AG10803 (cell line): ENCODE results near the gene METTL2B.
"Not testable (repeated sequence)": the region's sequence is repeated elsewhere in the genome, so short reads cannot be mapped to it uniquely, and the experiment has no call there.

Source experiments
- DNase-seq: peaks from one replicate; pipeline ENCODE4 v3.0.0; 2010; ENCODE audit warnings: low read depth
- H3K4me3 ChIP-seq: 2 replicates; pipeline ENCODE4 v1.5.1; 2011; ENCODE audit warnings: mild to moderate bottlenecking, low read length, control low read depth
- TF ChIP-seq, protein P1 (sequence below): conservative IDR thresholded peaks from 2 replicates; pipeline ENCODE4 v1.5.1; 2011; ENCODE audit warnings: mild to moderate bottlenecking, low read length, control low read depth, inconsistent platforms

The METTL2B gene

DNA sequence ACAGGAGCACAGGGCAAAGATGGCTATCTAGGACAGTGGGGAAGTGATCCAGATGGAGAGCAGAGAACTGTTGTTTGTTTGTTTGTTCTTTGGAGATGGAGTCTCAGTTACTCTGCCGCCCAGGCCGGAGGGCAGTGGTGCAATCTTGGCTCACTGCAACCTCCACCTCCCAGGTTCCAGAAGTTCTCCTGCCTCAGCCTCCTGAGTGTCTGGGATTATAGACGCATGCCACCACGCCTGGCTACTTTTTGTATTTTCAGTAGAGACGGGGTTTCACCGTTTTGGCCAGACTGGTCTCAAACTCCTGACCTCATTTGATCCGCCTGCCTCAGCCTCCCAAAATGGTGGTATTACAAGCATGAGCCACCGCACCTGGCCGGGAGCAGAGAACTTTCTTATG is 20.9 kb downstream of the METTL2B start:
- DNase-seq, result no peak
- H3K4me3 ChIP-seq, result no peak overlapping the region
- TF ChIP-seq, protein P1, sequence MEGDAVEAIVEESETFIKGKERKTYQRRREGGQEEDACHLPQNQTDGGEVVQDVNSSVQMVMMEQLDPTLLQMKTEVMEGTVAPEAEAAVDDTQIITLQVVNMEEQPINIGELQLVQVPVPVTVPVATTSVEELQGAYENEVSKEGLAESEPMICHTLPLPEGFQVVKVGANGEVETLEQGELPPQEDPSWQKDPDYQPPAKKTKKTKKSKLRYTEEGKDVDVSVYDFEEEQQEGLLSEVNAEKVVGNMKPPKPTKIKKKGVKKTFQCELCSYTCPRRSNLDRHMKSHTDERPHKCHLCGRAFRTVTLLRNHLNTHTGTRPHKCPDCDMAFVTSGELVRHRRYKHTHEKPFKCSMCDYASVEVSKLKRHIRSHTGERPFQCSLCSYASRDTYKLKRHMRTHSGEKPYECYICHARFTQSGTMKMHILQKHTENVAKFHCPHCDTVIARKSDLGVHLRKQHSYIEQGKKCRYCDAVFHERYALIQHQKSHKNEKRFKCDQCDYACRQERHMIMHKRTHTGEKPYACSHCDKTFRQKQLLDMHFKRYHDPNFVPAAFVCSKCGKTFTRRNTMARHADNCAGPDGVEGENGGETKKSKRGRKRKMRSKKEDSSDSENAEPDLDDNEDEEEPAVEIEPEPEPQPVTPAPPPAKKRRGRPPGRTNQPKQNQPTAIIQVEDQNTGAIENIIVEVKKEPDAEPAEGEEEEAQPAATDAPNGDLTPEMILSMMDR, result no peak

DNA sequence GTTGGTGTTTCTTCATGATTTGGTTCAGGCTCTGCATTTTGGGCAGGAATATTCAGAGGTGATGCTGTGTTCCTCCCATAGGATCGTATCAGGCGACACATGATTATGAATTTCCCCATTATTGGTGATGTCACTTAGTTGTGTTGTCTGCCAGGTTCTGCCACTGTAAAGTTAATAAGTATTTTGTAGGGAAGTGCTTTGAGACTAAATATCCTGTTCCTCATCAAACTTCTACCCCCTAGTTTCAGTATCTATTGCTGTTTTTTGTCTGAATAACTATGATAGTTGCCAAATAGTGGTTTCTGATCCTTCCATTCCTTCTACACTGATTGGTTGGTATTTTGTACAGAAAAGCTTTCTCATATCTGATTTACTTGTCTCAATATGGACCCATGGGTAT is 28.9 kb downstream of the METTL2B start:
- not testable (repeated sequence) for DNase-seq

DNA sequence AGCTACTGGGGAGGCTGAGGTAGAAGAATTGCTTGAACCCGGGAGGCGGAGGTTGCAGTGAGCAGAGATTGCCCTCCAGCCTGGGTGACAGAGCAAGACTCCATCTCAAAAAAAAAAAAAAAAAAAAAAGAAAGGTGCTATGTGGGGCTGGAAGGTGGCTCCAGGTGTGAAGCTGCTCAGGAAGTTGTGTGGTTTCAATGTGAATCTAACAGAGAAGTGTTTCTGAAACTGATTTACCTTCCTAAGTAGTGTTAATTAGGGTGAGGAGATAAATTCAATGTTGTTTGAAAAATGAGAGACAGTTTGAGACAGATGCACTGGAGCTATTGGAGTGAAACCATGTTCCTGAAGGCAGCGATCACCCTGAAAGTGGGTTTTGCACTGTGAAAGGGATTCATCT is 30.3 kb downstream of the METTL2B start:
- H3K4me3 ChIP-seq, DNase-seq: not testable (repeated sequence)

More for the DNA sequence above, 28.9 kb downstream of the METTL2B start:
- H3K4me3 ChIP-seq, result not testable (repeated sequence)

DNA sequence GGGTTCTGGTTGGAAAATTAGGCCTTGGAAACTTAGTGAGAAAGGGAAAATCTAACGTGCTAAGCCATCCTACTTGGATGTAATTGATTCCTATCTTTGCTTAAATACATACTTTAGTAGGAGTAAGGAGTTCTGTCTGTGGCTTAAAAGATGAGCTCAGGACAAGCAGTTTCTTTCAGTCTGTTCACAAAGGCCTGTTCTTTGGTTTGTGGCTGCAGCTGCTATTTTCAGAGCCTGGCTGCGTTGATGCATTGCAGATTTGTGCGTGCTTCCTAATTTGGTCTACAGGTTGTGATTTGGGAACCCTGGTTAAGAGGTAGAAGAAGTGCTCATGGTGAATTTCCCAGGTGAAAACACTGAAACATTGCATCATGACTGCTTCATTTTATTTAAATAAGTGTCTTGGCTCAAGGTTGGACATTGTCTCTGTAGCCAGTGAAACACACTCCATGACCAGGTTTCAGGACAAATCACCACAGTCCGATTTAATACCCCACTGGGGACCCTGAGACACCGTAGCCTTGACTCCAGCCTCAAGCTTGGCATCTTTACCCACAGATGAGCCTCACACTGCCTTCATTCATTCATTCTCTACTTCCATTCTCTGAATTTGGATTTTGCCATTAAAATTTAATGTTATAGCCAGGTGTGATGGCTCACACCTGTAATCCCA is 30.9 kb downstream of the METTL2B start:
- not testable (repeated sequence) for H3K4me3 ChIP-seq, DNase-seq

DNA sequence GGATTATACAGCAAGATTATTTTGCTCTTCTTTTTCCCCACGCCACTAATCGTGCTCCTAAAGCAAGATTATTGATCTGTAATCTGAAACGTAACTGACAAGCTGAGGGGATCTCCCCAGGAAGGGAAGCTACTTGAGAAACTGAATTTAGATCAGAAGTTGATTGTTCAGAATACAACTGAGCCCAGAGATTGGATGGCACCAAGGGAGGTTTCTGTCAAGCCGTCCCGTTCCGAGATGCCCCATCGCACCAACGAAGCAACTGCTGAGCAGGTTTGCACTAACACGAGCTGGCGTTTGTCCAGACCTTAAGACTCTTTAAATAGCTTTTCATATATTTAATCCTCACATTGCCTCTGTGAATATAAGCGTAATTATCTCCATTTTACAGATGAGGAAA is 35.1 kb downstream of the METTL2B start:
- not testable (repeated sequence) for H3K4me3 ChIP-seq, DNase-seq

DNA sequence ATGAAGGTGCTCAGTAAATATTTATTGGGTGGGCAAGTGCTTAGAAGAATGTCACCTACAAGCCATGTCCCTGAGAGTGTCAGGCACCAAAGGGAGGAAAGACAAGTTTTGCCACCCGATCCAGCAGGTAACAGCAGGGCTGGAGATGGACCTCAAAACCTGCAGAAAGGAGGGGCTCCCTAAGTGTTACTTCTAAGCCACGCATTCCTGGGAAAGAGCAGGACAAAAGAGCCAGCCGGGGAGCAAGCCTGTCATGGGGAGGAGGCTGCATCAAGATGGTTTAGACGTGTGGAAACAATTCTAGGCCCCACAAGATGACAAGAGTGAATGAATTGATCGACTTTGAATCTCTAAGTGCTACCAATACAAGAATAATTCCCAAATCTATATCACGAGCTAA is 38.7 kb downstream of the METTL2B start:
- H3K4me3 ChIP-seq, DNase-seq: not testable (repeated sequence)

DNA sequence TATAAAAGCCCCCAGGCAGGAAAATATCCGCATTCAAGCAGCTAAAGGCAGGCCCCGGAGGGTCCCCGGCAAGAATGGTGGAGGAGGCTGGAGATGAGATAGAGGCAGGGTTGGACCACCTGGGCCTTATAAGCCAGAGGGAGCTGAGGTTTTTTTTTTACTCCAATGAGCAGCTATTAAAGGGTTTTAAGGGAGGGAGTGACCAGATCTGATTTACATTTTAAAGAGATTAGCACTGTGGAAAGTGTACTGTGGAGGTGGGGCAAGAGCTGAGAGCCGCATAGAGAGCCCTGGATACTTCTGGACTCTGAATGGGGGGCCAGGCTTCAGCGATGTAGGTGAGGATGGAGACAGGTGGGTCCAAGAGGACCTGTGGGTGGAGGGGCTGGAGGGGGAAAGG is 40.5 kb downstream of the METTL2B start:
- H3K4me3 ChIP-seq, DNase-seq: not testable (repeated sequence)

DNA sequence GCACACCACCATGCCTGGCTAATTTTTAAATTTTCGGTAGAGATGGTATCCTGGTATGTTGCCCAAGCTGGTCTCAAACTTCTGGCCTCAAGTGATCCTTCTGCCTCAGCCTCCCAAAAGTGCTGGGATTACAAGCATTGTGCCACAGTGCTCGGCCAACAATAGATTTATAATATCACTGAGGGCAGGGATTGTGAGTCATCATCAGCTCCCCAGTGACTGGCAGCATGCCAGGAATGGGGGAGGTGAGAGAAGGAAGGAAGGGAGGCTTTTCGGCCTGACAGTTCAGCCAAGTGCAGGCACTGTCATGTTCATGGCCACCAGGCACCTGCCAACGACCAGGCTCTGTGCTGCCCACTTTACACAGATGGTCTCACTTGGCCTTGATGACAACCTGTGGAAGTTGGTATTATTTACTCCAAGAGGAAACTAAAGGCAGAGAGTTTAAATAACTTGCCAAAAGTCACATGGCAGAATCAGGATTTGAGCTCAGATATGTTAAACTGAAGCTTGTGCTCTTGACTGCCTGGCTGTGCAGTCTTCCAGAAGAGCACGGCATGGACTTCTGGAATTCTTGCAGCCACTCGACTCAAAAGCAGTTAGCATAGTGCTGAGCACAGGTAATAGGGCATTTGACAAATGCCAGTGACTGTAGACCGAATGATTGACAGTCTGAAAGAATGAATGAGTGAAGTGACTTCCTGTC is 46.8 kb downstream of the METTL2B start:
- H3K4me3 ChIP-seq, result not testable (repeated sequence)
- DNase-seq, result peak; percentile 53

DNA sequence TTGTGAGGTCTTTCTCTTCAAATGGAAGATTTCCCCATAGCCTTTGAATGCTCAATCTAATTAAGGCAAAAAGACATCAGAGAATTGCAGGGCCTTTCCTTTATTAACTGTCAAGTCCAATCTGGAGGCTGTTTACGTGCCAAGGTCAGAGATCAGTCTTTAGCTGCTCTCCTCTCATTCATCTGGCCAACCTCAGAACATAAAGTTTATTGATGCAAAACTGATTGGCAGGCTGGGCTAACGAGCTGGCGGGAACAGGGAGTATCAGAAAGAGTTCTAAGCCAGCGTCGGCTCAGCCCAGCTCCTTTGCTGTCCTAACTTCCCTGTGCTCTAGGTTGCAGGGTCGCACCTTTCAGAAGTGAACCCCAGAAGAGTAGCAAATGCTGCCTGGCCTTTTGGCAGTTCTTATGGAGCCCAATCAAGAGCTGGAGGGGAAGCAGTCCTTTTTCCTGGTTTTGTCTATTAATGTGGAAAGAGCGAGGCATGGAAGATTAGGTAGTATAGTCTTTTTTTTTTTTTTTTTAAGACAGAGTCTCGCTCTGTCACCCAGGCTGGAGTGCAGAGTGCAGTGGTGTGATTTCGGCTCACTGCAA is 47.5 kb downstream of the METTL2B start:
- not testable (repeated sequence) for DNase-seq, H3K4me3 ChIP-seq

DNA sequence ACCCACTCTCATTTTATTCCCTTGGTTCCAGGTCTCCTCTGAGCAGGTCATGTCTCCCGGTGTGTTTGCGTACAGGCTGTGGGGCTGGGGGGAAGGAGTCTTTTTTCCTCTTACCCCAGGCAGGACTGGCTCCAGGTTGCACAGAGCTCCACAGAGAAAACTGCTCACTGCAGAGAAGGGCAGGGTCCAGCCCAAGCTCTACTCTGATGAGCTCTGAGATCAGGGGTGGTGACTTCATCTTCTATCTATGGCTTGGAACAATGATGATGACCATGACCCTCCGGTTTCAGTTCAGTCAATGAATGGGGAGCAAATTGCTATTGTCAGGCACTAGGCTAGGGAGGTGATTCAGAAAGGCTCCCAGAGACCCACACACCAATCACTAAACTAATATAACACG is 49.0 kb downstream of the METTL2B start:
- not testable (repeated sequence) for H3K4me3 ChIP-seq, DNase-seq

DNA sequence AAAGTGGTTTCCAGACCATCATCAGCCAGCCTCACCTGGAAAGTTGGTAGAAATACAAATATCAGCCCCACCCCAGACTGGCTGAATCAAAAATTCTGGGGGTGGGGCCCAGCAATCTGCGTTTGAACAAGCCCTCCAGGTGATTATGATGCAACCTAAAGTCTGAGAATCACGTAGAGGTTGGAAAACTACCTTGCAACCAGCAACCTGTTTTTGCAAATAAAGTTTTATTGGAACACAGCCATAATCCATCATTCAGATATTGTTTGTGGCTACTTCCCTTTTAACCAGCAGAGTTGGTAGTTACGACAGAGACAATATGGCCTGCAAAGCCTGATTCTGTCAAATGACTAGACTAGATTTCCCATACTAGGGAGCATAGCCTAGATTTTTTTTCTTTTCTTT is 49.5 kb downstream of the METTL2B start:
- not testable (repeated sequence) for DNase-seq, H3K4me3 ChIP-seq

DNA sequence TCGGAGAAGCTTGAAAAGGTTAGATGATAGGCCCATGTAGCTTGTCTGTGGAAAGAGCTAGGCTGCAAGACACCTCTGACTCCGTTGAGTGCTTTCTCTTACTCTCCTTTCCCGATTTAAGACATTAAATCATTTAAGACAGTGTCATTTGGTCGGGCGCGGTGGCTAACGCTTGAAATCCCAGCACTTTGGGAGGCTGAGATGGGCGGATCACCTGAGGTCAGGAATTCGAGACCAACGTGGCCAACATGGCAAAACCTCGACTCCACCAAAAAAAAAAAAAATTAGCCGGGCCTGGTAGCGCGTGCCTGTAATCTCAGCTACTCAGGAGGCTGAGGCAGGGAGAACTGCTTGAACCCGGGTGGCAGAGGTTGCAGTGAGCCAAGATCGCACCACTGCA is 52.6 kb downstream of the METTL2B start:
- H3K4me3 ChIP-seq, DNase-seq: not testable (repeated sequence)

DNA sequence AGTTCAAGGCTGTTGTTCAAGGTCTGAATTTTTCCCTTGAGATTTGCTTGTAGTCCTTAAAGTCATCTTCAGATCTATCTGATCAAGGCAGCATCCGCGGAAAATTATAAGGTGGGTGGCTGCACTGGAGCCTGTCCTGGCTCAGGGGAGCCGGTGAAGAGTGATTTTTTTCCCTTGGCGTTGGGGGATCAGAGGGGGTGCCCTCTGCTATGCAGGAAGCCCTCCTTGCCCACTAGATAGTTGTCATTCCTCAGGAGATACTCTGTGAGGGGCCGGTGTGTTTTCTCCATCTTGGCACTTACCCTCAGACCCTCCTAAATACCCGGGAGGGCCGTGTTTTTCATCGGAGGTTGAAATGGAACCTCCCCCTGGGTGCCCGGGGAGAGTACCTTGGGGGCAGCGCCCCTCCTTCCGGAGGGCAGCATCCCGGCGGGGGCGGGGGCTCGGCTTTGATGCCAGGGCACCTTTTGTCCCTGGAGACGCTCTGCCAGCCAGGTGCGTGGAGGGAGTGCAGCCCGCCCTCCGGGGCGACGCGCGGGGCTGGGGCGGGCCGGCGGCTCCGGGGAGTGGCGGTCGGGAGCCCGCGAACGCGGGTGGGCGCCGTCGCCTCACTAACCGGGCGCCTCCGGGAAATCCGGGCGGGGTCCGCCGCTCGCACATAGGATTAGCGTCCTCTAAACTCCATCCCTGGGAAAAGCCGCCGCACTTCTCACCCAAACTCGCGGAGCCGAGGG is 53.7 kb downstream of the METTL2B start:
- H3K4me3 ChIP-seq, result peak overlapping the region; percentile 76
- not testable (repeated sequence) for DNase-seq

DNA sequence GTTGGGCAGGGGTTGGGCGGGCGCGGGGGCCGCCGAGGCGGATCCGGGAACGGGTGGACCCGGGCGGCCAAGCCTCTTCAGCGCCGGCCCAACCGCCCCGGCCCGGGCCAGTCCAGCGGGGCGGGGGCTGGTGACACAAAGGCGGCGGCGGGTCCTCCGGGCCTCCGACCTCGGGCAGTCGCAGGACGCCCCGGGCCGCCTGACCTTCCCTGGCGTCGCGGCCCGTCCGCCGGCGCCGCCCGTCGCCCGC is 54.2 kb downstream of the METTL2B start:
- DNase-seq, result no peak
- H3K4me3 ChIP-seq, result peak overlapping the region; percentile 76
- TF ChIP-seq, protein P1, result no peak

DNA sequence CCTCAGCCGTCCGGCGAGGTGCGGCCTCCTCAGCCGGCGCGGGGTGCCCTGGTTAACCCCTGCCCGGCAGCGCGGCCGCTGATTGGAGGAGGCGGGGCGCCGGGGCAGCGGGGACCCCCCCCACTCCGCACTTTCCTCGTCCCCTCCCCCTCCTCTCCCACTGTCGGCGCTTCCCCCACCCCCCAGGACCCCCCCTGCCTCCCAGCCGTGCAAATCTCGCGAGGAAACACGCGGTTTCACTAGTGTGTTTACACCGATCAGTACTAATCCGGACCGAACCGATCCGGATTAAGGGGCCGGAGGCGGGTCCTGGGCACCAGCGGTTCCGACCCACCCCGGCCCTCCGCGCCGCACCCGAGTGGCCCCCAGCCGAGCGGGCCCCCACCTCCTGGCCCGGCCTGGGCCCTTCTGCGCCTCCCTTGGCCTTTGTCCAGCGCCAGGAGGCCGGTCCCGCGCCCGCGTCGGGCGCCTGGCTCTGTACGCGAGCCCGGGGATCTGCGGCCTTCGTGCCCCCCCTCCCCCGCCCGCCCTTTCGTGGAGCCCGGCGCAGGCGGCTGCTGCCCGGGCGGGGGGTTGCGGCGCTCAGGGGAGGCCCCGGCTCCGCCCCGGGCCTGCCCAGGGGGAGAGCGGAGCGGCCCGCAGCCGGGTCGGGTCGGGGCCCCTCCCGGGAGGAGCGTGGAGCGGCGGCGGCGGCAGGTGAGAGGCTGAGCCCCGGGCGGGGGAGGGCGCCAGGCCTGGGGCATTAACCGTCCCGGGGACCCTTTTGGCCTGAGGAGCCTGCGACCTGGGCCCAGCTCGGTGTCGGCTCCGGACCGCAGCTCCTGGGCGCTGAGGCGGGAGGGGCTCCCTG is 54.8 kb downstream of the METTL2B start:
- peak overlapping the region; percentile 76 for H3K4me3 ChIP-seq
- peak; percentile 68 for DNase-seq

DNA sequence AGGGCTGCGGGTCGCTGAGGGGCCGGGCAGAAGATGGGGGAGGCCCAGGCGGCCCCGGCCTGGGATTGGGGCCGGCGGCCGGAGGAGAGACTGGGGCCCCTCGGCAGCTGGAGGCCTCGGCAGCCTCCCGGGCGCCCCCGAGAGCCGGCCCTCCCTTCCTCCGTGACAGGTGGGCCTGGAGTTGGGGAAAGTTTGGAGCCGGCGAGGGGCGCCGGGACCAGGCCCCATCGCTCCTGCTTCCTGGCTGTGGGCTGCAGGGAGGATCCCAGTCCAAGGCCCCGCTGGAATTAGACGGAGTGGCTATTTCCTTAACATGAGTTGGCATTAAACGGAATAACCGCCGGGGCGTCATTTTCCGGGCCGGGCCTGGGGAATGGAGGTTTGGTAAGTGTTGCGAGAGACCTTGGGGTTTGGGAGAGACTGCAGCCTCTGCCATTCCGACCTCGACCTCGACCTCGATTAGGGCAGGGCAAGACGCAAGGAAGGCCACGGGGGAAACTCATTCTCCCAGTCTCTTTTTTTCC is 55.5 kb downstream of the METTL2B start:
- peak overlapping the region; percentile 76 for H3K4me3 ChIP-seq
- peak; percentile 37 for DNase-seq
